Activated CD8-positive, alpha-beta memory T cell treated with anti-CD3 and anti-CD28 coated beads for 1 hour (primary cell): Measurements from ENCODE around the gene GPR162.
"Not testable (repeated sequence)": the region's sequence is repeated elsewhere in the genome, so short reads cannot be mapped to it uniquely, and the experiment has no call there.

Experiments
- DNase-seq, 2 donors: peaks; one replicate each; pipeline ENCODE4 v3.0.0-alpha.2; 2020; ENCODE audit warnings: low read depth in 1 of 2; ENCODE audit errors: extremely low read depth in 1 of 2

Gene GPR162

GRCh38 chr12:6852651-6853354, 31.2 kb downstream of the GPR162 start:
- no peak for DNase-seq

- no peak for DNase-seq
Measured at GRCh38 chr12:6853626-6854025, 32.0 kb downstream of the GPR162 start.

- DNase-seq, result no peak
Measured at GRCh38 chr12:6854036-6854435, 32.4 kb downstream of the GPR162 start.

GRCh38 chr12:6855322-6855721, 33.7 kb downstream of the GPR162 start:
- DNase-seq, result no peak

- no peak for DNase-seq
Measured at GRCh38 chr12:6858799-6859198, 37.2 kb downstream of the GPR162 start.

- no peak for DNase-seq
Measured at GRCh38 chr12:6860116-6860515, 38.5 kb downstream of the GPR162 start.

- no peak for DNase-seq
Measured at GRCh38 chr12:6860942-6861341, 39.3 kb downstream of the GPR162 start.

GRCh38 chr12:6861391-6861790, 39.8 kb downstream of the GPR162 start:
- DNase-seq, result no peak

GRCh38 chr12:6863033-6863432, 41.4 kb downstream of the GPR162 start:
- no peak for DNase-seq

- no peak for DNase-seq
Measured at GRCh38 chr12:6863586-6864321, 42.1 kb downstream of the GPR162 start.

- not testable (repeated sequence) for DNase-seq
Measured at GRCh38 chr12:6865307-6865706, 43.7 kb downstream of the GPR162 start.

- DNase-seq, result no peak
Measured at GRCh38 chr12:6866163-6866919, 44.7 kb downstream of the GPR162 start.

GRCh38 chr12:6866920-6867412, 45.3 kb downstream of the GPR162 start:
- no peak for DNase-seq

- peak in 1 of 2 donors; percentile 67 for DNase-seq
Measured at GRCh38 chr12:6867413-6868210, 46.0 kb downstream of the GPR162 start, which contains the start of gene TPI1. TPI1 (plus strand) TSS chr12:6867531; CDS start chr12:6867567, 36 bp downstream.

GRCh38 chr12:6868211-6869048, 46.8 kb downstream of the GPR162 start:
- DNase-seq, result no peak

- peak; percentile 65 to 80 for DNase-seq
Measured at GRCh38 chr12:6869049-6870021, 47.7 kb downstream of the GPR162 start.

- not testable (repeated sequence) for DNase-seq
Measured at GRCh38 chr12:6870304-6870703, 48.7 kb downstream of the GPR162 start.
